Epithelial cell of proximal tubule (primary cell): Measurements from ENCODE around the gene NTSR1. TPM values are rescaled to one million over a fixed set of nuclear protein-coding genes. Genes with fewer than 3 reads are reported as not detected.

Experiments used
- DNase-seq: peaks from one replicate; pipeline ENCODE4 v3.0.0-alpha.2; 2011; ENCODE audit warnings: low read depth
- H3K4me3 ChIP-seq: 2 replicates; pipeline ENCODE4 v1.5.1; 2011; ENCODE audit warnings: low read depth, mild to moderate bottlenecking, low read length
- CTCF ChIP-seq: conservative IDR thresholded peaks from 2 replicates; pipeline ENCODE4 v1.5.1; 2012; ENCODE audit warnings: low read depth, mild to moderate bottlenecking, low read length
- total RNA-seq: library from RNA; depleted of rRNA; stranded (reverse); fragments of >200 nt; gene quantifications from 2 replicates; pipeline ENCODE4 v1.2.3, GENCODE V29; 2015

Gene NTSR1
- total RNA-seq, 1 donor from 2014 or later: not detected

- no peak overlapping the region for H3K4me3 ChIP-seq
- no peak for DNase-seq
- TF ChIP-seq CTCF: no peak
Measured at GRCh38 chr20:62707276-62707920, 1.2 kb upstream of the NTSR1 start.

- DNase-seq: no peak
- H3K4me3 ChIP-seq: no peak overlapping the region
- TF ChIP-seq CTCF: peak; percentile 30
Measured at GRCh38 chr20:62707921-62708521, 615 bp upstream of the NTSR1 start.

GRCh38 chr20:62709537-62709905, 885 bp downstream of the NTSR1 start:
- no peak for DNase-seq
- H3K4me3 ChIP-seq: no peak overlapping the region
- no peak for TF ChIP-seq CTCF

- no peak overlapping the region for H3K4me3 ChIP-seq
- no peak for DNase-seq
- TF ChIP-seq CTCF: no peak
Measured at GRCh38 chr20:62710221-62710885, 1.7 kb downstream of the NTSR1 start.

GRCh38 chr20:62710886-62711702, 2.5 kb downstream of the NTSR1 start:
- no peak for TF ChIP-seq CTCF
- DNase-seq: no peak

GRCh38 chr20:62711703-62712101, 3.1 kb downstream of the NTSR1 start:
- no peak for TF ChIP-seq CTCF
- H3K4me3 ChIP-seq: no peak overlapping the region
- no peak for DNase-seq

More at GRCh38 chr20:62710886-62711702, 2.5 kb downstream of the NTSR1 start:
- H3K4me3 ChIP-seq: no peak overlapping the region
